Measurements from ENCODE around the gene BRD1.

DNA sequence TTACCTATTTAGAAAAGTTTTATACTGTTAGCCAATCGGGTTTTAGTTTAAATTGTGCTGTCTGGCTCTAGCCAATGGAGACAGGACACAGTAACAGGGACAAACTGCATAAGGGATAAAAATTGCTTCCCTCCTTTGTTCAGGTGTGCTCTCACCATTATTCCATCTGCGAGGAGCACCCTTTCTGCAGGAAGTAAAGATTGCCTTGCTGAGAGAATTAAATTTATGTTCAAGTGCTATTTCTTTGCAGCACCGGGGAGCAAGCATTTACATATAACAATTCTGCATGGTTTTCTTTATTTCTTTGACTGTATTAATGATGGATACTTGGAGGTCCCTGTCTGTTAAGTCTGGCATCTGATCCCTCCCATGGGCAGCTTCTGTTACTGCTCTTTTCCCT is 80.5 kb downstream of the BRD1 start:
- TF ChIP-seq, protein P1, sequence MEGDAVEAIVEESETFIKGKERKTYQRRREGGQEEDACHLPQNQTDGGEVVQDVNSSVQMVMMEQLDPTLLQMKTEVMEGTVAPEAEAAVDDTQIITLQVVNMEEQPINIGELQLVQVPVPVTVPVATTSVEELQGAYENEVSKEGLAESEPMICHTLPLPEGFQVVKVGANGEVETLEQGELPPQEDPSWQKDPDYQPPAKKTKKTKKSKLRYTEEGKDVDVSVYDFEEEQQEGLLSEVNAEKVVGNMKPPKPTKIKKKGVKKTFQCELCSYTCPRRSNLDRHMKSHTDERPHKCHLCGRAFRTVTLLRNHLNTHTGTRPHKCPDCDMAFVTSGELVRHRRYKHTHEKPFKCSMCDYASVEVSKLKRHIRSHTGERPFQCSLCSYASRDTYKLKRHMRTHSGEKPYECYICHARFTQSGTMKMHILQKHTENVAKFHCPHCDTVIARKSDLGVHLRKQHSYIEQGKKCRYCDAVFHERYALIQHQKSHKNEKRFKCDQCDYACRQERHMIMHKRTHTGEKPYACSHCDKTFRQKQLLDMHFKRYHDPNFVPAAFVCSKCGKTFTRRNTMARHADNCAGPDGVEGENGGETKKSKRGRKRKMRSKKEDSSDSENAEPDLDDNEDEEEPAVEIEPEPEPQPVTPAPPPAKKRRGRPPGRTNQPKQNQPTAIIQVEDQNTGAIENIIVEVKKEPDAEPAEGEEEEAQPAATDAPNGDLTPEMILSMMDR (IDR thresholded peaks at IDR 0.05 in 2 of 3, conservative IDR thresholded peaks at IDR 0.05 in 1 of 3; ENCODE audit: borderline replicate concordance in 1 of 3, insufficient read depth in 1 of 3, low read depth in 2 of 3, low read length in 2 of 3), result no peak
- no peak for TF ChIP-seq POLR2A (IDR thresholded peaks at IDR 0.05; ENCODE audit: borderline replicate concordance, extremely low read depth, insufficient read depth, insufficient read length)
- TF ChIP-seq POLR2AphosphoS5 (IDR thresholded peaks at IDR 0.05; ENCODE audit: low read depth, low read length), result no peak
- TF ChIP-seq TCF7L2 (IDR thresholded peaks at IDR 0.05; ENCODE audit: borderline replicate concordance, extremely low read depth, insufficient read depth, insufficient read length), result no peak
- TF ChIP-seq JUND (IDR thresholded peaks at IDR 0.05), result no peak
- no peak for TF ChIP-seq SIN3A (IDR thresholded peaks at IDR 0.05; ENCODE audit: low read depth)
- no peak for TF ChIP-seq RAD21 (IDR thresholded peaks at IDR 0.05; ENCODE audit: low read depth)
- TF ChIP-seq EGR1 (IDR thresholded peaks at IDR 0.05; ENCODE audit: low read depth), result no peak
- TF ChIP-seq EZH2 (IDR thresholded peaks at IDR 0.05), result no peak
